H9 (cell line): ENCODE results near the gene CALY. TPM values are rescaled to one million over a fixed set of nuclear protein-coding genes. Genes with fewer than 3 reads are reported as not detected.

Experiments used
- DNase-seq: peaks from one replicate; pipeline ENCODE4 v3.0.0-alpha.2; 2017
- H2AFZ ChIP-seq: one replicate; pipeline ENCODE4 v1.6.1; 2013; ENCODE audit warnings: mild to moderate bottlenecking, low read length, control low read depth, moderate library complexity
- H2AK5ac ChIP-seq: 2 replicates; pipeline ENCODE4 v1.6.1; 2013; ENCODE audit warnings: low read length, control low read depth, mixed read lengths; ENCODE audit not compliant: insufficient read length
- H2BK120ac ChIP-seq: one replicate; pipeline ENCODE4 v1.6.1; 2013; ENCODE audit warnings: low read depth, mild to moderate bottlenecking, low read length, control low read depth, inconsistent platforms; ENCODE audit not compliant: poor library complexity, severe bottlenecking
- H2BK12ac ChIP-seq: 2 replicates; pipeline ENCODE4 v1.6.1; 2013; ENCODE audit warnings: low read length, control low read depth, mixed read lengths, low read depth; ENCODE audit not compliant: insufficient read length
- H2BK15ac ChIP-seq: 2 replicates; pipeline ENCODE4 v1.6.1; 2013; ENCODE audit warnings: low read depth, low read length, control low read depth
- H2BK20ac ChIP-seq: one replicate; pipeline ENCODE4 v1.6.1; 2013; ENCODE audit warnings: low read depth, mild to moderate bottlenecking, low read length, control low read depth, inconsistent platforms; ENCODE audit not compliant: poor library complexity, severe bottlenecking
- H2BK5ac ChIP-seq: 2 replicates; pipeline ENCODE4 v1.6.1; 2013; ENCODE audit warnings: low read length, control low read depth, mixed read lengths; ENCODE audit not compliant: insufficient read length
- H3K14ac ChIP-seq: 2 replicates; pipeline ENCODE4 v1.6.1; 2013; ENCODE audit warnings: low read length, control low read depth; ENCODE audit not compliant: insufficient read depth
- H3K18ac ChIP-seq: 2 replicates; pipeline ENCODE4 v1.6.1; 2013; ENCODE audit warnings: low read depth, mild to moderate bottlenecking, mixed read lengths, low read length, control low read depth; ENCODE audit not compliant: insufficient read length
- H3K23ac ChIP-seq: 2 replicates; pipeline ENCODE4 v1.6.1; 2013; ENCODE audit warnings: low read length, control low read depth, mixed read lengths, low read depth; ENCODE audit not compliant: insufficient read length
- H3K23me2 ChIP-seq: 2 replicates; pipeline ENCODE4 v1.6.1; 2013; ENCODE audit warnings: low read depth, mild to moderate bottlenecking, mixed read lengths, low read length, control low read depth; ENCODE audit not compliant: insufficient read length, poor library complexity, severe bottlenecking
- H3K27ac ChIP-seq: 2 replicates; pipeline ENCODE4 v1.5.1; 2013; ENCODE audit warnings: low read length, control low read depth, mixed read lengths, low read depth; ENCODE audit not compliant: insufficient read length
- H3K27me3 ChIP-seq: 2 replicates; pipeline ENCODE4 v1.6.1; 2013; ENCODE audit warnings: low read length, control low read depth, inconsistent platforms; ENCODE audit not compliant: insufficient read depth
- H3K4ac ChIP-seq: 2 replicates; pipeline ENCODE4 v1.6.1; 2013; ENCODE audit warnings: low read depth, mild to moderate bottlenecking, control low read depth, inconsistent platforms, low read length, moderate library complexity
- H3K4me1 ChIP-seq: 2 replicates; pipeline ENCODE4 v1.6.1; 2013; ENCODE audit warnings: low read length, control low read depth, inconsistent platforms; ENCODE audit not compliant: insufficient read depth
- H3K4me2 ChIP-seq: 2 replicates; pipeline ENCODE4 v1.6.1; 2013; ENCODE audit warnings: low read length, control low read depth, mixed read lengths; ENCODE audit not compliant: insufficient read length, insufficient read depth
- H3K56ac ChIP-seq: 2 replicates; pipeline ENCODE4 v1.6.1; 2013; ENCODE audit warnings: low read depth, mild to moderate bottlenecking, mixed read lengths, low read length, control low read depth; ENCODE audit not compliant: insufficient read length
- H3K79me1 ChIP-seq: 2 replicates; pipeline ENCODE4 v1.6.1; 2013; ENCODE audit warnings: low read depth, mild to moderate bottlenecking, moderate library complexity, low read length, control low read depth, inconsistent platforms; ENCODE audit not compliant: insufficient read depth, poor library complexity, severe bottlenecking
- H3K79me2 ChIP-seq: 2 replicates; pipeline ENCODE4 v1.6.1; 2013; ENCODE audit warnings: low read length, control low read depth, inconsistent platforms; ENCODE audit not compliant: insufficient read depth
- H3K9ac ChIP-seq: 2 replicates; pipeline ENCODE4 v1.6.1; 2013; ENCODE audit warnings: low read length, control low read depth, mixed read lengths; ENCODE audit not compliant: insufficient read length; ENCODE audit errors: extremely low read depth
- H3K9me3 ChIP-seq: one replicate; pipeline ENCODE4 v1.6.1; 2013; ENCODE audit warnings: low read depth, low read length, inconsistent platforms; ENCODE audit not compliant: control insufficient read depth
- H3T11ph ChIP-seq: one replicate; pipeline ENCODE4 v1.6.1; 2013; ENCODE audit warnings: mild to moderate bottlenecking, low read length, control low read depth, inconsistent platforms
- H4K20me1 ChIP-seq: one replicate; pipeline ENCODE4 v1.6.1; 2013; ENCODE audit not compliant: control insufficient read depth, insufficient read length, insufficient read depth
- H4K5ac ChIP-seq: 2 replicates; pipeline ENCODE4 v1.6.1; 2013; ENCODE audit warnings: low read depth, mild to moderate bottlenecking, mixed read lengths, low read length, control low read depth; ENCODE audit not compliant: insufficient read length
- H4K8ac ChIP-seq: replicated peaks from 2 replicates; pipeline ENCODE4 v1.6.1; 2013; ENCODE audit warnings: low read length, control low read depth, mixed read lengths, low read depth; ENCODE audit not compliant: insufficient read length
- H4K91ac ChIP-seq: 2 replicates; pipeline ENCODE4 v1.6.1; 2013; ENCODE audit warnings: low read depth, mild to moderate bottlenecking, moderate library complexity, mixed read lengths, low read length, control low read depth; ENCODE audit not compliant: insufficient read length
- H3K27ac Mint-ChIP-seq, 3 experiments: 2 replicates in 2 of 3; 3 replicates in 1 of 3; pipeline ENCODE4 v1.8.0; 2020 to 2021; ENCODE audit warnings: mixed read lengths in 3 of 3, mild to moderate bottlenecking in 1 of 3, moderate library complexity in 1 of 3
- H3K27me3 Mint-ChIP-seq: 2 replicates; pipeline ENCODE4 v1.8.0; 2021; ENCODE audit warnings: low read depth, mild to moderate bottlenecking, moderate library complexity, mixed read lengths
- H3K36me3 Mint-ChIP-seq, 3 experiments: 2 replicates in 2 of 3; 3 replicates in 1 of 3; pipeline ENCODE4 v1.8.0; 2020 to 2021; ENCODE audit warnings: low read depth in 3 of 3, mixed read lengths in 3 of 3; ENCODE audit not compliant: insufficient read depth in 1 of 3
- H3K4me1 Mint-ChIP-seq, 2 experiments: 2 replicates each; pipeline ENCODE4 v1.8.0; 2020; ENCODE audit warnings: mixed read lengths in 2 of 2
- H3K4me3 Mint-ChIP-seq, 2 experiments: 2 replicates in 1 of 2; 3 replicates in 1 of 2; pipeline ENCODE4 v1.8.0; 2020 to 2021; ENCODE audit warnings: mild to moderate bottlenecking in 2 of 2, mixed read lengths in 2 of 2, moderate library complexity in 1 of 2
- H3K9me3 Mint-ChIP-seq, 2 experiments: 2 replicates in 1 of 2; 3 replicates in 1 of 2; pipeline ENCODE4 v1.8.0; 2020; ENCODE audit warnings: mild to moderate bottlenecking in 2 of 2, mixed read lengths in 2 of 2, moderate library complexity in 1 of 2
- CTCF ChIP-seq: fragments of 200-600 bp; sonication (generic); conservative IDR thresholded peaks from 3 replicates; pipeline ENCODE4 v1.8.0; 2021; ENCODE audit warnings: antibody characterized with exemption, mild to moderate bottlenecking
- WGBS: extraction: QIAGEN DNeasy Blood & Tissue Kit; methylation state at CpG from one replicate; pipeline ENCODE4 v1.1.7; 2013; ENCODE audit warnings: missing lambda C conversion rate, low lambda C conversion rate, mixed read lengths; ENCODE audit not compliant: insufficient read length; ENCODE audit errors: extremely low coverage; 5-methylcytosine and 5-hydroxymethylcytosine counted together
- total RNA-seq: library from RNA; stranded (reverse); gene quantifications from 2 replicates; pipeline ENCODE4 v1.2.1, GENCODE V29; 2021

Gene CALY
- total RNA-seq, 1 experiment from 2014 or later = 2.9 TPM

- H3T11ph ChIP-seq = no peak overlapping the region
These were observed 55.6 kb downstream of the CALY start for GRCh38 chr10:133281084-133281483.

More at GRCh38 chr10:133281084-133281483, 55.6 kb downstream of the CALY start:
- H3K56ac ChIP-seq = no peak overlapping the region
- H3K23me2 ChIP-seq = peaks cover 6% of the 10 kb centered on the region
- H4K91ac ChIP-seq = no peak overlapping the region
- Mint-ChIP-seq H3K36me3 (peaks cover 14 to 52% (median 41%) of the 10 kb centered on the region in 3 experiments; a peak in 6 of 7 replicates), H3K9me3 (no peaks in the 10 kb centered on the region), H3K4me1 (peaks cover 2 to 3% of the 10 kb centered on the region in 2 experiments; a peak in 2 of 4 replicates), H3K27ac (no peak overlapping the region; a peak in 1 of 7 replicates), H3K4me3 (no peak overlapping the region), H3K27me3 (peaks cover 3% of the 10 kb centered on the region)
- H3K79me1 ChIP-seq = no peaks in the 10 kb centered on the region
- no peaks in the 10 kb centered on the region for H3K79me2 ChIP-seq
- no peak overlapping the region for H3K18ac ChIP-seq
- H4K20me1 ChIP-seq = no peaks in the 10 kb centered on the region
- H2BK20ac ChIP-seq = no peak overlapping the region
- no CpG with 5 or more reads among the region's 15 CpGs for WGBS
- TF ChIP-seq CTCF = no peak
- no peak for DNase-seq
- H2AK5ac ChIP-seq = no peak overlapping the region
- H3K14ac ChIP-seq = no peak overlapping the region
- no peak overlapping the region for H2BK12ac ChIP-seq
- H2BK15ac ChIP-seq = no peak overlapping the region
- H2BK120ac ChIP-seq = no peak overlapping the region
- H4K5ac ChIP-seq = no peak overlapping the region
- no peak overlapping the region for H3K4ac ChIP-seq
- no peak overlapping the region for H2BK5ac ChIP-seq
- H2AFZ ChIP-seq = no peak overlapping the region
- no peak overlapping the region for H3K4me2 ChIP-seq
- H3K9ac ChIP-seq = no peak overlapping the region
- no peak overlapping the region for H3K23ac ChIP-seq
- no peak overlapping the region for H3K27ac ChIP-seq
- no peaks in the 10 kb centered on the region; the same call in 1 of the 2 replicates for H3K27me3 ChIP-seq
- no peak overlapping the region for H4K8ac ChIP-seq
- no peaks in the 10 kb centered on the region for H3K9me3 ChIP-seq
- H3K4me1 ChIP-seq = no peaks in the 10 kb centered on the region
